HepG2 (cell line): Measurements from ENCODE around the gene EFNA2. TPM values are rescaled to one million over a fixed set of nuclear protein-coding genes. Genes with fewer than 3 reads are reported as not detected.

ENCODE experiments used
- ATAC-seq: fragments of 200-7000 bp; cut with Tn5 transposase; 3 replicates; pipeline ENCODE4 v1.9.1; 2020; ENCODE audit warnings: mild to moderate bottlenecking, moderate library complexity
- BruUV-seq: library from RNA; stranded (reverse); fragments of 400-500 nt; replicated peaks from 2 replicates; lab custom pipeline; 2021; lab: Mats Ljungman, UMichigan
- CTCF ChIA-PET: fragments of 300-600 bp; formaldehyde crosslinking; extraction: SDS; loops from one replicate; lab custom pipeline; 2021; ENCODE audit warnings: low total read pairs, inconsistent platforms, low intra/inter-chr PET ratio; lab: Yijun Ruan, JAX
- POLR2A ChIA-PET: fragments of 350-600 bp; sonication (Branson Sonifier 250); formaldehyde crosslinking; loops from one replicate; lab custom pipeline; 2020; ENCODE audit warnings: antibody characterized with exemption, inconsistent platforms; lab: Yijun Ruan, JAX
- DNase-seq: peaks from one replicate; pipeline ENCODE4 v3.0.0-alpha.2; 2015; ENCODE audit warnings: low spot score
- FAIRE-seq: peaks from 3 replicates; lab custom pipeline; 2011; peaks lifted over from hg19 to GRCh38; lab: Jason Lieb, UNC
- H2AFZ ChIP-seq: one replicate; pipeline ENCODE4 v1.6.1; 2011; ENCODE audit warnings: low read length, inconsistent platforms
- H3K27ac ChIP-seq: fragments of 300-600 bp; 3 replicates; pipeline ENCODE4 v1.8.0; 2011; ENCODE audit warnings: mixed run types, mild to moderate bottlenecking, mixed read lengths, low read length, inconsistent platforms; ENCODE audit not compliant: insufficient read depth; ENCODE audit errors: extremely low read length
- H3K27me3 ChIP-seq, 2 experiments: fragments of 200-600 bp in 1 of 2; 2 replicates in 1 of 2; 3 replicates in 1 of 2; pipeline versions ENCODE4 v1.6.0 to v1.8.0; 2011; ENCODE audit warnings: low read length in 2 of 2, mild to moderate bottlenecking in 2 of 2, moderate library complexity in 2 of 2, inconsistent platforms in 1 of 2; ENCODE audit not compliant: insufficient read depth in 2 of 2, control insufficient read depth in 1 of 2
- H3K36me3 ChIP-seq, 2 experiments: fragments of 200-600 bp in 1 of 2; replicated peaks in 1 of 2; 2 replicates in 1 of 2; 3 replicates in 1 of 2; pipeline versions ENCODE4 v1.5.1 to v1.8.0; 2011; ENCODE audit warnings: low read length in 2 of 2, inconsistent platforms in 1 of 2; ENCODE audit not compliant: insufficient read depth in 2 of 2, control insufficient read depth in 1 of 2
- H3K4me1 ChIP-seq: 2 replicates; pipeline ENCODE4 v1.5.1; 2012; ENCODE audit warnings: low read length, inconsistent platforms; ENCODE audit not compliant: insufficient read depth
- H3K4me2 ChIP-seq: 2 replicates; pipeline ENCODE4 v1.6.0; 2011; ENCODE audit warnings: low read depth, low read length, inconsistent platforms
- H3K4me3 ChIP-seq, 3 experiments: fragments of 200-600 bp in 1 of 3; sonication (generic), shearing (Covaris generic) in 1 of 3; replicated peaks in 1 of 3; 2 replicates each; pipeline ENCODE4 v1.5.1; 2011 to 2016; ENCODE audit warnings: low read length in 3 of 3, inconsistent platforms in 2 of 3, low read depth in 2 of 3, mild to moderate bottlenecking in 2 of 3, control low read depth in 1 of 3, mixed read lengths in 1 of 3; ENCODE audit not compliant: insufficient read depth in 1 of 3
- H3K79me2 ChIP-seq: one replicate; pipeline ENCODE4 v1.6.1; 2011; ENCODE audit warnings: low read length, inconsistent platforms; ENCODE audit not compliant: insufficient read depth
- H3K9ac ChIP-seq: 2 replicates; pipeline ENCODE4 v1.6.0; 2011; ENCODE audit warnings: mild to moderate bottlenecking, low read depth, low read length, inconsistent platforms; ENCODE audit not compliant: insufficient read depth
- H3K9me3 ChIP-seq: 2 replicates; pipeline ENCODE4 v1.5.1; 2012; ENCODE audit warnings: mild to moderate bottlenecking, low read length
- H4K20me1 ChIP-seq: 2 replicates; pipeline ENCODE4 v1.6.0; 2011; ENCODE audit warnings: inconsistent platforms, mild to moderate bottlenecking, low read length, moderate library complexity; ENCODE audit not compliant: insufficient read depth
- CHD2 ChIP-seq: IDR thresholded peaks from 2 replicates; pipeline ENCODE4 v1.6.1; 2011; ENCODE audit warnings: low read depth, low read length, improper control_type of control experiment
- ESRRA ChIP-seq: sonication (generic); formaldehyde crosslinking; IDR thresholded peaks from 2 replicates; pipeline ENCODE4 v1.5.1; 2020; ENCODE audit warnings: mild to moderate bottlenecking, low read depth, missing genetic modification reagents
- FOXK1 ChIP-seq: sonication (generic); formaldehyde crosslinking; IDR thresholded peaks from 2 replicates; pipeline ENCODE4 v1.4.0; 2020; ENCODE audit warnings: low read depth, missing genetic modification reagents, borderline replicate concordance
- GZF1 ChIP-seq: sonication (generic); formaldehyde crosslinking; IDR thresholded peaks from 2 replicates; pipeline ENCODE4 v1.5.1; 2020; ENCODE audit warnings: mild to moderate bottlenecking, missing genetic modification reagents
- MXD4 ChIP-seq: IDR thresholded peaks from 2 replicates; pipeline ENCODE4 v1.6.1; 2016; ENCODE audit warnings: mild to moderate bottlenecking, missing biosample characterization, missing genetic modification reagents
- SNAPC5 ChIP-seq: sonication (generic); formaldehyde crosslinking; IDR thresholded peaks from 2 replicates; pipeline ENCODE4 v1.8.1; 2023; ENCODE audit warnings: mild to moderate bottlenecking, missing genetic modification reagents, borderline replicate concordance
- YY1 ChIP-seq: IDR thresholded peaks from 2 replicates; pipeline ENCODE4 v1.6.1; 2011; ENCODE audit warnings: low read length, low read depth, moderate library complexity, mild to moderate bottlenecking; ENCODE audit not compliant: insufficient read depth, insufficient replicate concordance
- ZC3H13 ChIP-seq: sonication (generic); formaldehyde crosslinking; IDR thresholded peaks from 2 replicates; pipeline ENCODE4 v1.8.1; 2023; ENCODE audit warnings: mild to moderate bottlenecking, missing genetic modification reagents, moderate library complexity
- ZNF180 ChIP-seq: sonication (generic); formaldehyde crosslinking; IDR thresholded peaks from 2 replicates; pipeline ENCODE4 v1.4.0; 2020; ENCODE audit warnings: low read depth, missing genetic modification reagents, borderline replicate concordance
- ZNF501 ChIP-seq: sonication (generic); formaldehyde crosslinking; IDR thresholded peaks from 2 replicates; pipeline ENCODE4 v1.5.1; 2020; ENCODE audit warnings: mild to moderate bottlenecking, moderate library complexity, missing genetic modification reagents
- ZNF788 ChIP-seq: sonication (generic); formaldehyde crosslinking; IDR thresholded peaks from 2 replicates; pipeline ENCODE4 v1.5.0; 2020; ENCODE audit warnings: mild to moderate bottlenecking, missing genetic modification reagents, borderline replicate concordance
- WGBS: methylation state at CpG from one replicate; pipeline ENCODE4 v1.1.6; 2017; ENCODE audit warnings: low lambda C conversion rate; 5-methylcytosine and 5-hydroxymethylcytosine counted together
- in situ Hi-C: cut with HindIII; loops from 2 replicates; pipeline ENCODE4 v1.10.0; 2017; ENCODE audit warnings: low pct_unique_long_range_greater_than_20kb; ENCODE audit not compliant: extremely low pct_ligation_motif_present
- intact Hi-C: fragments of 100-400 bp; cut with micrococcal nuclease; formaldehyde crosslinking; loops from one replicate; pipeline ENCODE4 v1.10.0; 2022; ENCODE audit not compliant: unreplicated experiment
- polyA plus RNA-seq, 8 experiments: library from polyadenylated mRNA; depleted of rRNA in 3 of 8; stranded (reverse) in 7 of 8; unstranded in 1 of 8; fragments of >200 nt; fragmentation: Illumina TruSeq in 4 of 8; extraction: Trizol in 4 of 8; gene quantifications; 2 replicates each; pipeline versions ENCODE4 v1.2.1 to v1.2.3, GENCODE V29; 2011 to 2016; ENCODE audit warnings: low read depth in 4 of 8, missing spikeins in 1 of 8, mixed read lengths in 1 of 8; ENCODE audit not compliant: insufficient read depth in 1 of 8
- total RNA-seq, 5 experiments: library from RNA; depleted of rRNA; stranded (reverse); fragments of >200 nt; fragmentation: Illumina TruSeq; extraction: Trizol; gene quantifications; 2 replicates each; pipeline ENCODE4 v1.2.3, GENCODE V29; 2016; ENCODE audit warnings: low read depth in 1 of 5
- TF ChIP-seq, protein P1 (sequence below): sonication (generic); formaldehyde crosslinking; IDR thresholded peaks from 2 replicates; pipeline ENCODE4 v1.8.0; 2022; ENCODE audit warnings: mild to moderate bottlenecking, missing genetic modification reagents, moderate library complexity
- TF ChIP-seq, protein P2 (sequence below): sonication (generic); formaldehyde crosslinking; IDR thresholded peaks from 2 replicates; pipeline ENCODE4 v1.4.0; 2020; ENCODE audit warnings: missing genetic modification reagents, borderline replicate concordance

Gene EFNA2
- total and polyA plus RNA-seq, 2 of the 13 experiments (the other 11 are each of a cell fraction or from before 2014, with no cell fraction given) = 6.0 to 9.9 TPM

GRCh38 chr19:1266129-1266915, 19.4 kb upstream of the EFNA2 start:
- ChIA-PET POLR2A (interaction anchor here (0.5 to 12.8 kb wide), 9 partner anchors 9 to 238 kb away, joined by 3 to 668 read pairs (median 6); partner anchors contain the start of genes ATP5F1D, FAM174C, GPX4 and MIDN), CTCF (interaction anchor here (1.7 to 3.8 kb wide), 2 partner anchors 18 to 22 kb away, joined by 4 to 60 read pairs; partner anchors contain the start of gene MIDN)
- in situ Hi-C loops (no loop called here), intact Hi-C loops (loop anchor here (1.0 kb wide), 1 partner anchor 20 kb away; no protein-coding TSS in a partner anchor)
- H3K4me2 ChIP-seq = peak overlapping the region; percentile 92
- peak overlapping the region; percentile 67 to 90 (median 72) for H3K4me3 ChIP-seq
- peak; percentile 20 for ATAC-seq
- WGBS = 1% methylated on average over 11 of the region's 84 CpGs
- H3K4me1 ChIP-seq = peaks cover 74% of the 10 kb centered on the region
- peaks cover 18% of the 10 kb centered on the region for H4K20me1 ChIP-seq
- no peak overlapping the region for H2AFZ ChIP-seq
- H3K9ac ChIP-seq = peak overlapping the region; percentile 73
- DNase-seq = peak; percentile 80
- no peaks in the 10 kb centered on the region for H3K9me3 ChIP-seq
- no peak for FAIRE-seq
- no TSS peak for BruUV-seq
- H3K27ac ChIP-seq = peak overlapping the region; percentile 82
- peaks cover 24% of the 10 kb centered on the region for H3K79me2 ChIP-seq
- peaks cover 2 to 9% of the 10 kb centered on the region in 2 experiments; a peak in 4 of 5 replicates for H3K36me3 ChIP-seq
- H3K27me3 ChIP-seq = no peaks in the 10 kb centered on the region
- TF ChIP-seq CHD2 (no peak; the same call in 1 of the 2 replicates), GZF1 (CRISPR knock-in tag) (peak; percentile 64; the same call in 1 of the 2 replicates), ZNF788 (CRISPR knock-in tag) (peak; percentile 73), YY1 (peak; percentile 14), ZNF501 (CRISPR knock-in tag) (no peak), ZNF180 (CRISPR knock-in tag) (no peak), SNAPC5 (CRISPR knock-in tag) (no peak), ESRRA (CRISPR knock-in tag) (peak; percentile 72), MXD4 (CRISPR knock-in tag) (peak; percentile 22), ZC3H13 (peak; percentile 58; the same call in 1 of the 2 replicates), FOXK1 (CRISPR knock-in tag) (0 out of 2 replicates have a peak, but pooled peaks have one; percentile 47)
- TF ChIP-seq, protein P1, sequence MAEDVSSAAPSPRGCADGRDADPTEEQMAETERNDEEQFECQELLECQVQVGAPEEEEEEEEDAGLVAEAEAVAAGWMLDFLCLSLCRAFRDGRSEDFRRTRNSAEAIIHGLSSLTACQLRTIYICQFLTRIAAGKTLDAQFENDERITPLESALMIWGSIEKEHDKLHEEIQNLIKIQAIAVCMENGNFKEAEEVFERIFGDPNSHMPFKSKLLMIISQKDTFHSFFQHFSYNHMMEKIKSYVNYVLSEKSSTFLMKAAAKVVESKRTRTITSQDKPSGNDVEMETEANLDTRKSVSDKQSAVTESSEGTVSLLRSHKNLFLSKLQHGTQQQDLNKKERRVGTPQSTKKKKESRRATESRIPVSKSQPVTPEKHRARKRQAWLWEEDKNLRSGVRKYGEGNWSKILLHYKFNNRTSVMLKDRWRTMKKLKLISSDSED (CRISPR knock-in tag) = peak; percentile 79; the same call in 1 of the 2 replicates
- TF ChIP-seq, protein P2, sequence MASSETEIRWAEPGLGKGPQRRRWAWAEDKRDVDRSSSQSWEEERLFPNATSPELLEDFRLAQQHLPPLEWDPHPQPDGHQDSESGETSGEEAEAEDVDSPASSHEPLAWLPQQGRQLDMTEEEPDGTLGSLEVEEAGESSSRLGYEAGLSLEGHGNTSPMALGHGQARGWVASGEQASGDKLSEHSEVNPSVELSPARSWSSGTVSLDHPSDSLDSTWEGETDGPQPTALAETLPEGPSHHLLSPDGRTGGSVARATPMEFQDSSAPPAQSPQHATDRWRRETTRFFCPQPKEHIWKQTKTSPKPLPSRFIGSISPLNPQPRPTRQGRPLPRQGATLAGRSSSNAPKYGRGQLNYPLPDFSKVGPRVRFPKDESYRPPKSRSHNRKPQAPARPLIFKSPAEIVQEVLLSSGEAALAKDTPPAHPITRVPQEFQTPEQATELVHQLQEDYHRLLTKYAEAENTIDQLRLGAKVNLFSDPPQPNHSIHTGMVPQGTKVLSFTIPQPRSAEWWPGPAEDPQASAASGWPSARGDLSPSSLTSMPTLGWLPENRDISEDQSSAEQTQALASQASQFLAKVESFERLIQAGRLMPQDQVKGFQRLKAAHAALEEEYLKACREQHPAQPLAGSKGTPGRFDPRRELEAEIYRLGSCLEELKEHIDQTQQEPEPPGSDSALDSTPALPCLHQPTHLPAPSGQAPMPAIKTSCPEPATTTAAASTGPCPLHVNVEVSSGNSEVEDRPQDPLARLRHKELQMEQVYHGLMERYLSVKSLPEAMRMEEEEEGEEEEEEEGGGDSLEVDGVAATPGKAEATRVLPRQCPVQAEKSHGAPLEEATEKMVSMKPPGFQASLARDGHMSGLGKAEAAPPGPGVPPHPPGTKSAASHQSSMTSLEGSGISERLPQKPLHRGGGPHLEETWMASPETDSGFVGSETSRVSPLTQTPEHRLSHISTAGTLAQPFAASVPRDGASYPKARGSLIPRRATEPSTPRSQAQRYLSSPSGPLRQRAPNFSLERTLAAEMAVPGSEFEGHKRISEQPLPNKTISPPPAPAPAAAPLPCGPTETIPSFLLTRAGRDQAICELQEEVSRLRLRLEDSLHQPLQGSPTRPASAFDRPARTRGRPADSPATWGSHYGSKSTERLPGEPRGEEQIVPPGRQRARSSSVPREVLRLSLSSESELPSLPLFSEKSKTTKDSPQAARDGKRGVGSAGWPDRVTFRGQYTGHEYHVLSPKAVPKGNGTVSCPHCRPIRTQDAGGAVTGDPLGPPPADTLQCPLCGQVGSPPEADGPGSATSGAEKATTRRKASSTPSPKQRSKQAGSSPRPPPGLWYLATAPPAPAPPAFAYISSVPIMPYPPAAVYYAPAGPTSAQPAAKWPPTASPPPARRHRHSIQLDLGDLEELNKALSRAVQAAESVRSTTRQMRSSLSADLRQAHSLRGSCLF = no peak
